Smooth muscle cell (in vitro differentiated cells): Measurements from ENCODE around the gene COA5. TPM values are rescaled to one million over a fixed set of nuclear protein-coding genes. Genes with fewer than 3 reads are reported as not detected.

Source experiments
- DNase-seq: peaks from one replicate; lab custom pipeline; 2025; ENCODE audit not compliant: unreplicated experiment; lab: John Stamatoyannopoulos, UW
- H2AFZ ChIP-seq: fragments of 200-600 bp; sonication (generic); 2 replicates; pipeline ENCODE4 v1.6.0; 2016; ENCODE audit warnings: antibody characterized with exemption, low read depth, mild to moderate bottlenecking
- H3F3A ChIP-seq: fragments of 200-600 bp; sonication (generic); 2 replicates; pipeline ENCODE4 v1.6.0; 2017; ENCODE audit warnings: antibody characterized with exemption, low read depth
- H3K27ac ChIP-seq: fragments of 200-600 bp; sonication (generic); 2 replicates; pipeline ENCODE4 v1.5.1; 2016; ENCODE audit warnings: low read depth, mild to moderate bottlenecking
- H3K27me3 ChIP-seq: fragments of 200-600 bp; sonication (generic); 2 replicates; pipeline ENCODE4 v1.6.1; 2016; ENCODE audit warnings: low read depth, mild to moderate bottlenecking
- H3K36me3 ChIP-seq: fragments of 200-600 bp; sonication (generic); 2 replicates; pipeline ENCODE4 v1.5.1; 2016; ENCODE audit warnings: low read depth
- H3K4me1 ChIP-seq: fragments of 200-600 bp; sonication (generic); 2 replicates; pipeline ENCODE4 v1.5.1; 2016; ENCODE audit warnings: low read depth
- H3K4me2 ChIP-seq: fragments of 200-600 bp; sonication (generic); 2 replicates; pipeline ENCODE4 v1.6.0; 2016; ENCODE audit warnings: mild to moderate bottlenecking
- H3K4me3 ChIP-seq: fragments of 200-600 bp; sonication (generic); 2 replicates; pipeline ENCODE4 v1.5.1; 2016; ENCODE audit warnings: mild to moderate bottlenecking
- H3K79me2 ChIP-seq: fragments of 200-600 bp; sonication (generic); 2 replicates; pipeline ENCODE4 v1.6.0; 2016; ENCODE audit warnings: low read depth, mild to moderate bottlenecking
- H3K9ac ChIP-seq: fragments of 200-600 bp; sonication (generic); 2 replicates; pipeline ENCODE4 v1.6.0; 2016; ENCODE audit warnings: low read depth
- H3K9me3 ChIP-seq: fragments of 200-600 bp; sonication (generic); replicated peaks from 2 replicates; pipeline ENCODE4 v1.5.1; 2016; ENCODE audit warnings: low read depth
- H4K20me1 ChIP-seq: fragments of 200-600 bp; sonication (generic); 2 replicates; pipeline ENCODE4 v1.6.0; 2016; ENCODE audit warnings: low read depth
- CTCF ChIP-seq: fragments of 200-600 bp; sonication (generic); IDR thresholded peaks from 2 replicates; pipeline ENCODE4 v1.5.1; 2017; ENCODE audit warnings: borderline replicate concordance, mild to moderate bottlenecking, antibody characterized with exemption; ENCODE audit not compliant: insufficient read depth, poor library complexity, severe bottlenecking
- WGBS: methylation state at CpG from one replicate; pipeline ENCODE4 v1.1.7; 2016; ENCODE audit warnings: low lambda C conversion rate; 5-methylcytosine and 5-hydroxymethylcytosine counted together
- polyA plus RNA-seq: library from polyadenylated mRNA; unstranded; fragments of >200 nt; fragmentation: Nextera tagmentation; extraction: Ambion mirVana; gene quantifications from 2 replicates; pipeline ENCODE4 v1.2.1, GENCODE V29; 2016
- total RNA-seq: library from RNA; depleted of rRNA; stranded (reverse); fragments of >200 nt; gene quantifications from 2 replicates; pipeline ENCODE4 v1.2.3, GENCODE V29; 2014

The COA5 gene
- total and polyA plus RNA-seq, 2 experiments from 2014 or later, result 20.1 to 27.8 TPM

- TF ChIP-seq CTCF, result no peak
- Histone ChIP-seq H3K79me2 (no peaks in the 10 kb centered on the region), H3K4me3 (no peak overlapping the region), H3K36me3 (peaks cover 4% of the 10 kb centered on the region), H3K9ac (no peak overlapping the region), H3K27ac (no peak overlapping the region), H3K4me1 (no peaks in the 10 kb centered on the region), H4K20me1 (no peaks in the 10 kb centered on the region), H2AFZ (no peak overlapping the region), H3K9me3 (no peaks in the 10 kb centered on the region), H3F3A (no peaks in the 10 kb centered on the region), H3K27me3 (no peaks in the 10 kb centered on the region), H3K4me2 (no peak overlapping the region)
- 98% methylated on average over 9 of the region's 9 CpGs for WGBS
- DNase-seq, result no peak
Observed at GRCh38 chr2:98582523-98582922, 25.8 kb downstream of the COA5 start.

- no peak for TF ChIP-seq CTCF
- Histone ChIP-seq H3K4me3 (no peak overlapping the region), H3K79me2 (no peaks in the 10 kb centered on the region), H4K20me1 (no peaks in the 10 kb centered on the region), H3F3A (no peaks in the 10 kb centered on the region), H2AFZ (no peak overlapping the region), H3K4me1 (no peaks in the 10 kb centered on the region), H3K9ac (no peak overlapping the region), H3K36me3 (peaks cover 4% of the 10 kb centered on the region), H3K4me2 (no peak overlapping the region), H3K27ac (no peak overlapping the region), H3K27me3 (no peaks in the 10 kb centered on the region), H3K9me3 (no peaks in the 10 kb centered on the region)
- whole genome bisulfite sequencing, result 94% methylated on average over 10 of the region's 10 CpGs
- DNase-seq, result no peak
Observed at GRCh38 chr2:98580656-98581284, 27.5 kb downstream of the COA5 start.

- no peak overlapping the region for H3K4me3 ChIP-seq
Observed at GRCh38 chr2:98579926-98580325, 28.4 kb downstream of the COA5 start.

More at GRCh38 chr2:98579926-98580325, 28.4 kb downstream of the COA5 start:
- no peak for DNase-seq
- Histone ChIP-seq H4K20me1 (no peaks in the 10 kb centered on the region), H3K36me3 (peaks cover 4% of the 10 kb centered on the region), H3K79me2 (no peaks in the 10 kb centered on the region), H2AFZ (no peak overlapping the region), H3F3A (no peaks in the 10 kb centered on the region), H3K4me2 (no peak overlapping the region), H3K9me3 (no peaks in the 10 kb centered on the region), H3K4me1 (no peaks in the 10 kb centered on the region), H3K27ac (no peak overlapping the region), H3K27me3 (no peaks in the 10 kb centered on the region), H3K9ac (no peak overlapping the region)
- WGBS, result 95% methylated on average over 7 of the region's 7 CpGs
- no peak for TF ChIP-seq CTCF
